Natural killer cell (primary cell): ENCODE results near the gene PRDM1. TPM values are rescaled to one million over a fixed set of nuclear protein-coding genes. Genes with fewer than 3 reads are reported as not detected.

ENCODE experiments used
- ATAC-seq, 3 donors: fragments of 150-1000 bp in 2 of 3; fragments of 200-7000 bp in 1 of 3; cut with Tn5 transposase; 1 replicate in 1 of 3; 2 replicates in 2 of 3; pipeline ENCODE4 v1.10.0; 2021; ENCODE audit warnings: mild to moderate bottlenecking in 2 of 3, moderate library complexity in 2 of 3
- DNase-seq, 2 donors: peaks; one replicate each; pipeline versions ENCODE4 v3.0.0 to v3.0.0-alpha.2; 2013 to 2021; ENCODE audit warnings: mixed read lengths in 1 of 2
- H3K27ac ChIP-seq: one replicate; pipeline ENCODE4 v1.5.1; 2013; ENCODE audit warnings: mild to moderate bottlenecking, low read length
- H3K27me3 ChIP-seq: one replicate; pipeline ENCODE4 v1.6.1; 2013; ENCODE audit warnings: low read length; ENCODE audit not compliant: control insufficient read depth, insufficient read depth
- H3K36me3 ChIP-seq: one replicate; pipeline ENCODE4 v1.6.1; 2013; ENCODE audit warnings: low read length; ENCODE audit not compliant: control insufficient read depth, insufficient read depth
- H3K4me1 ChIP-seq: one replicate; pipeline ENCODE4 v1.6.1; 2013; ENCODE audit warnings: low read length; ENCODE audit not compliant: control insufficient read depth, insufficient read depth
- H3K4me3 ChIP-seq: one replicate; pipeline ENCODE4 v1.5.1; 2013; ENCODE audit warnings: low read length
- H3K9me3 ChIP-seq: one replicate; pipeline ENCODE4 v1.6.1; 2013; ENCODE audit warnings: low read length; ENCODE audit not compliant: control insufficient read depth, insufficient read depth
- H3K27ac Mint-ChIP-seq, 2 donors: one replicate each; pipeline ENCODE4 v1.8.0; 2022; ENCODE audit warnings: mild to moderate bottlenecking in 2 of 2, mixed read lengths in 2 of 2, moderate library complexity in 1 of 2
- H3K27me3 Mint-ChIP-seq, 2 donors: one replicate each; pipeline ENCODE4 v1.8.0; 2022; ENCODE audit warnings: low read depth in 2 of 2, mixed read lengths in 2 of 2
- H3K36me3 Mint-ChIP-seq: one replicate; pipeline ENCODE4 v1.8.0; 2022; ENCODE audit warnings: mixed read lengths
- H3K4me1 Mint-ChIP-seq, 2 donors: one replicate each; pipeline ENCODE4 v1.8.0; 2022; ENCODE audit warnings: mixed read lengths in 2 of 2
- H3K4me3 Mint-ChIP-seq: one replicate; pipeline ENCODE4 v1.8.0; 2022; ENCODE audit warnings: mild to moderate bottlenecking, moderate library complexity, mixed read lengths
- H3K9me3 Mint-ChIP-seq, 2 donors: one replicate each; pipeline ENCODE4 v1.8.0; 2022; ENCODE audit warnings: mixed read lengths in 2 of 2
- CTCF ChIP-seq: fragments of 200-600 bp; IDR thresholded peaks from one replicate; pipeline ENCODE4 v1.8.0; 2022; ENCODE audit warnings: antibody characterized with exemption
- WGBS: methylation state at CpG from one replicate; pipeline ENCODE4 v1.1.7; 2013; ENCODE audit warnings: missing lambda C conversion rate; ENCODE audit not compliant: insufficient coverage; 5-methylcytosine and 5-hydroxymethylcytosine counted together
- intact Hi-C: fragments of 100-400 bp; cut with micrococcal nuclease; formaldehyde crosslinking; loops from one replicate; pipeline ENCODE4 v1.14.2; 2022
- total RNA-seq, 4 donors: library from RNA; stranded (reverse); fragments of 120-200 nt in 1 of 4; gene quantifications; one replicate each; pipeline versions ENCODE4 v1.2.3 to v1.2.4, GENCODE V29; 2013 to 2022

PRDM1 gene
- total RNA-seq, 3 donors from 2014 or later (not counting 1 experiment from before 2014, with no cell fraction given): 165 to 180 (median 177) TPM

- H3K4me3 ChIP-seq: no peak overlapping the region
- no peak for DNase-seq
- H3K9me3 ChIP-seq: no peaks in the 10 kb centered on the region
- H3K4me1 ChIP-seq: no peaks in the 10 kb centered on the region
- no peaks in the 10 kb centered on the region for H3K36me3 Mint-ChIP-seq
- H3K9me3 Mint-ChIP-seq: no peaks in the 10 kb centered on the region
- H3K4me3 Mint-ChIP-seq: no peak overlapping the region
- H3K27me3 ChIP-seq: no peaks in the 10 kb centered on the region
- peaks cover 1 to 15% of the 10 kb centered on the region in 2 donors for H3K4me1 Mint-ChIP-seq
- 90% methylated on average over 18 of the region's 18 CpGs for WGBS
- no peak for ATAC-seq
- H3K27ac Mint-ChIP-seq: no peak overlapping the region
- intact Hi-C loops: no loop called here
- H3K27ac ChIP-seq: no peak overlapping the region
- no peak for TF ChIP-seq CTCF
- no peaks in the 10 kb centered on the region for H3K27me3 Mint-ChIP-seq
- no peaks in the 10 kb centered on the region for H3K36me3 ChIP-seq
Observed at GRCh38 chr6:106134906-106135634, 48.9 kb downstream of the PRDM1 start.

- Histone ChIP-seq H3K9me3 (no peaks in the 10 kb centered on the region), H3K27me3 (no peaks in the 10 kb centered on the region), H3K36me3 (no peaks in the 10 kb centered on the region), H3K4me1 (peaks cover 6% of the 10 kb centered on the region), H3K27ac (no peak overlapping the region), H3K4me3 (no peak overlapping the region)
- H3K27me3 Mint-ChIP-seq: no peaks in the 10 kb centered on the region
- no peak for TF ChIP-seq CTCF
- peaks cover 8 to 23% of the 10 kb centered on the region in 2 donors for H3K4me1 Mint-ChIP-seq
- H3K36me3 Mint-ChIP-seq: no peaks in the 10 kb centered on the region
- H3K27ac Mint-ChIP-seq: no peak overlapping the region
- DNase-seq: no peak
- WGBS: 92% methylated on average over 13 of the region's 16 CpGs
- no peak for ATAC-seq
- no peak overlapping the region for H3K4me3 Mint-ChIP-seq
- intact Hi-C loops: no loop called here
- no peaks in the 10 kb centered on the region for H3K9me3 Mint-ChIP-seq
Observed at GRCh38 chr6:106135911-106136571, 49.9 kb downstream of the PRDM1 start.

- Histone ChIP-seq H3K36me3 (no peaks in the 10 kb centered on the region), H3K27me3 (no peaks in the 10 kb centered on the region), H3K9me3 (no peaks in the 10 kb centered on the region), H3K4me1 (peaks cover 14% of the 10 kb centered on the region), H3K27ac (no peak overlapping the region), H3K4me3 (no peak overlapping the region)
- Mint-ChIP-seq H3K4me3 (no peak overlapping the region), H3K27me3 (no peaks in the 10 kb centered on the region), H3K4me1 (peaks cover 16 to 31% of the 10 kb centered on the region in 2 donors), H3K27ac (no peak overlapping the region), H3K9me3 (no peaks in the 10 kb centered on the region), H3K36me3 (no peaks in the 10 kb centered on the region)
- DNase-seq (no peak), ATAC-seq (no peak)
- intact Hi-C loops: no loop called here
- TF ChIP-seq CTCF: no peak
- WGBS: 95% methylated on average over 4 of the region's 5 CpGs
Observed at GRCh38 chr6:106136845-106137244, 50.7 kb downstream of the PRDM1 start.
